G401 (cell line): ENCODE results near the gene OR5W2. TPM values are rescaled to one million over a fixed set of nuclear protein-coding genes. Genes with fewer than 3 reads are reported as not detected.
"Not testable (repeated sequence)": the region's sequence is repeated elsewhere in the genome, so short reads cannot be mapped to it uniquely, and the experiment has no call there.

Experiments
- DNase-seq: peaks from one replicate; pipeline ENCODE4 v3.0.0-alpha.2; 2015; ENCODE audit warnings: low spot score
- in situ Hi-C: cut with HindIII; loops from 2 replicates; pipeline ENCODE4 v1.10.0; 2016; ENCODE audit warnings: low sequenced_read_pairs, mixed read lengths
- total RNA-seq: library from RNA; depleted of rRNA; stranded (reverse); fragments of >200 nt; shearing (Covaris generic); gene quantifications from 2 replicates; pipeline ENCODE4 v1.2.3, GENCODE V29; 2014; rRNA removed

OR5W2 gene
- not detected in 2 replicates for total RNA-seq

- in situ Hi-C loops = no loop called here
- no peak for DNase-seq
Measured at GRCh38 chr11:55914482-55914881, at the start of gene OR5W2. OR5W2 (minus strand) TSS chr11:55914582; CDS start chr11:55914582, 0 bp downstream.

GRCh38 chr11:55956521-55956920, 42.1 kb upstream of the OR5W2 start:
- no peak for DNase-seq
- in situ Hi-C loops = no loop called here

DNA sequence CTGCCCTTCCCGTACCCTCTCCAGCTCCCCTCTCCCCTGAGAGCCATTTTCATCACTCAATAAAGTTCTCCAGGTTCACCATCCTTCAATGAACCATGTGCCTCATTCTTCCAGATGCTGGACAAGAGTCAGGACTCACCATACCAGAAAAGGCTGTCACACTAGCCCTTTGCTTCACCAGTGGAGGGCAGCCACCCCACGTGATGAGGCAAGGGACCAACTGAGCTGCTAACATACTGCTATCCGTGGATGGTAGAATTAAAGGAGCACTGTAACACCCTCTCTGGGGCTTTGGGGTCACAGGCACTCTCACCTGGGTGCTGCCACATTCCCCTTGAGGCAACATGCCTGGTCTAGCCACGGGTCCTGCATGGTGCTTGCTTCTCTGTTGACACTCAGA, 34.9 kb upstream of the OR5W2 start:
- no peak for DNase-seq
- in situ Hi-C loops = no loop called here

DNA sequence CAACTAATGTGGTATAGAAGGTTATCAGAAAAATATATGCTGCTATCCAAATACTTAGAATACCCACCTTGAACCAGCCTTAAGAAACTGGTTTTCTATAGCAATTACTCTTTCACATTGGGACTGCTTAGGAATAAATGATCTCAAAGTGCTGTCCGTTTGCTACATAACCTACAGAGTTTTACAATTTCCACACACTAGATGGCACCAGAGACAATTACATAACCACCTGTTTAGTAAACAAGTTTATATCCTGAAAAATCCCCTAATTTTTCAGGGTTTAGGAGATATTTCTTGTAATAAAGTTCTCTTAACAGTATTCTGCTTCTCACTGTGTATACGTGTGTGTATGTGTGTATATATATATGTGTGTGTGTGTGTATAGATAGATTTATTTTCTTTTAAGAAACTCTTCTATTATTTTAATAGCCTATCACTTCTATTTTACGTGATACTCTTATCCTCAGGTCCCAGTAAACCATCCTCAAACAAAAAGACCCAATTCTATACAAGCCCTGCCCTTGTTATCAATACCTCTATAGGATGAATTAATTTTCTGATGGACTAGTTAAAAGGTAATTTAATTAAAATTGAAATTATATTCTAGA, 28.5 kb upstream of the OR5W2 start:
- in situ Hi-C loops = no loop called here
- peak; percentile 23 for DNase-seq

DNA sequence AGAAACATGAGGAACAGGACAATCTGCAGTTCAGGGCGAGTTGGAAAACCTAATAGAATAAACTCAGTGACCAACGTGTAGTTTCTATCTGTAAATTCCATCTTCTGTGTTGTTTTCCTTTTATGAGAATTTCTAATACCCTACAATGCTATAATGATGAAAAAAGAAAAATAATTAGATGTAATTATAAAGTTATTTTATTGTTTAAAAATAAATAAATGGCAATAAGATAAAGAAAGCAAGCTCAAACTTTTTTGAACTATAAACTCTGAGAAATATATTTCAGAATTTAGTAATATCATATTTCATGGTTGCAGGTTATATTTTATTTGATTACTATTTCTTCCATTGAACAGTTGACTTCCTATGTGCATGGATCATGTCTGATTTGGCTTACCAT, 21.9 kb upstream of the OR5W2 start, which contains the start of gene OR5I1:
TSS of gene OR5I1 (minus strand) at position 101 of the 400 bp plus-strand sequence. CDS start at position 101, 0 bp downstream.
- in situ Hi-C loops = no loop called here
- no peak for DNase-seq

GRCh38 chr11:55920537-55920936, 6.2 kb upstream of the OR5W2 start:
- no peak for DNase-seq

GRCh38 chr11:55902308-55902707, 12.1 kb downstream of the OR5W2 start:
- in situ Hi-C loops = no loop called here
- no peak for DNase-seq

More at GRCh38 chr11:55920537-55920936, 6.2 kb upstream of the OR5W2 start:
- in situ Hi-C loops = no loop called here

GRCh38 chr11:55895216-55895615, 19.2 kb downstream of the OR5W2 start:
- in situ Hi-C loops = no loop called here
- no peak for DNase-seq

DNA sequence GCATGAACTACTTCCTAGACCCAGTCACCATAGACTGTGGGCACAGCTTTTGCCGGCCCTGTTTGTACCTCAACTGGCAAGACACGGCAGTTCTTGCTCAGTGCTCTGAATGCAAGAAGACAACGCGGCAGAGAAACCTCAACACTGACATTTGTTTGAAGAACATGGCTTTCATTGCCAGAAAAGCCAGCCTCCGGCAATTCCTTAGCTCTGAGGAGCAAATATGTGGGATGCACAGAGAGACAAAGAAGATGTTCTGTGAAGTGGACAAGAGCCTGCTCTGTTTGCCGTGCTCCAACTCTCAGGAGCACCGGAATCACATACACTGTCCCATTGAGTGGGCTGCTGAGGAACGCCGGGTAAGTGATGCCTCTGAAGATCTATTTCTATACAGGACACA, 28.9 kb downstream of the OR5W2 start:
- in situ Hi-C loops, DNase-seq: not testable (repeated sequence)

DNA sequence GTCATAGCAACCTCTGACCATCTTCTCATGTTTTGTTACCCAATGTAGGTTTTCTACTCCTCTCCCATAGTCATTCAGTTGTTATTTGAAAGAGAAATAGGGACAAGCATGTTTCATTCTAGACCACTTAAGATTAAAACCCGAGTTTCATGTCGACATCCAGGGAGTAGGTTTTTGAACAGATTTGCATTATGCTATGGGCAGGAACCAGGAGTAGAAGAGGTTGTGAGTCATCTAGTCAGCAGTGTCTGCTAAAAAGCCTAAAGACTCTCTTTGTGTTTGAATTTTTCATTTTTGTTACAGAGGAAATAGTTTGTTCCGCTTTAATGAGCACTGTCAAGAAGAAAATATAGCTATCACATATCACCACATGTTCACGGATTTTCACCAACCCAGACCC, 29.4 kb downstream of the OR5W2 start:
- in situ Hi-C loops, DNase-seq: not testable (repeated sequence)

DNA sequence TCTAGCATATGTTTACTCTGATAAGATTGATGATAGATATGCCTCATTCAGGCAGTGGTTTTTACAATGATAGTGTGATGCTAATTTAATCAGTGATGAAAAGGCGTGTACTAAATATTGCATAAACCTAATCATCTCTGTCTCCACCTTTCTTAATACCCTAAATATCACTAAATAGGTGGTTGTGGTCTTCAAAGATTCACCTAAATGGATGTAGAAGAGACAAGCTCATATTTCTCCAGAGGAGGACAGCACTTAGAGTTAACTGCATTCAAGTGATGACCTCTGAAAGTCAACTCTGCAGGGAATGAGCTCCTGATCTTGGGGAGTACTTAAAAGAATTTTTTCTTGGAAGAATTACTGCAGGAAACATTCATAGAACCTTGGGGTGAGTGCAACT, 31.4 kb downstream of the OR5W2 start, which contains the start of gene TRIM51:
TSS of gene TRIM51 (plus strand) at position 301 of the 400 bp plus-strand sequence. CDS start 2,132 bp downstream, outside the sequence.
- not testable (repeated sequence) for DNase-seq

DNA sequence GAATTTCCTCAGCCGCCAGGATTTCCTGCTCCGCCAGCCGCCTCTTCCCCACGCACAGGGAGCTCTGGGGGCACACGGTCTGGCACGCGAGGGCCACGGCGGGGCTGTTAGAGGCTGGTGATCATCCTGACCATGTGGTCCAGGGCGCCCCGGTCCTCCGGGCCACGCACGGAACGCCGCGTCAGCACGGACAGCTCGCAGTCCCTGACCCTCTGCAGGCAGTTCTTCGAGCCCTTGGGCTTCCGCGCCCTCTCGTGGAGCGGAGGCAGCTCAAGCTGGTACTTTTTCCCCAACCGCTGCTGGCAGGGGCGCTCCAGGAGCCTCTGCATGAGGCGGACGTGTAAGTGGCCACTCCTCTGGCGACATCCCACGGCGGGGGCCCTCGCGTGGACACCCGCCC, 41.2 kb downstream of the OR5W2 start:
- DNase-seq, in situ Hi-C loops: not testable (repeated sequence)

More for the DNA sequence above, 31.4 kb downstream of the OR5W2 start, which contains the start of gene TRIM51:
- in situ Hi-C loops = not testable (repeated sequence)

DNA sequence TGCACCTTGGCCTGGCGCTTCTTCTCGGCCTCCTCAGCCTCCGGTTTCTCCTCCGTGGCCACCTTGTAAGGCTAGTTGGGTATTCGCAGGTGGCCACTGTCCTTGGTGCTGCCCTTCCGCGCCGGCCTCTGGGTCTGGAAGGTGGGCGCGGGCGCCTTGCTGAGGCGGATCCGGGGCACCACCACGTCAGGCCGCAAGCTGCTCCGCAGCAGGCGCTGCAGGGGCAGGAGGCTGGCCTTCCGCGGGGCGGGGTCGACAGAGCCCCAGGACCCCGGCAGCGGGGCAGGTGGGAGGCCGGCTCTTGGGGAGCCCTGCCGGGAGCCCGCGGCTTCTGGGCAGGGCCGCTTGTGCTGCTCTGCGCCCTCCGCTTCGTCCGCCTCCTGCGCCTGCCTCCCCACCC, 41.7 kb downstream of the OR5W2 start:
- in situ Hi-C loops, DNase-seq: not testable (repeated sequence)

GRCh38 chr11:55867354-55867753, 47.0 kb downstream of the OR5W2 start:
- DNase-seq, in situ Hi-C loops: not testable (repeated sequence)

Other genes starting within 250 kb of the OR5W2 start
- gene OR5D13, start 141.1 kb downstream of the OR5W2 start, total RNA-seq = not detected in 2 replicates
- gene OR5D14, start 119.0 kb downstream of the OR5W2 start, total RNA-seq = not detected in 2 replicates
- not detected in 2 replicates for gene OR5L1, start 103.2 kb downstream of the OR5W2 start, total RNA-seq
- not detected in 2 replicates for gene OR5D18, start 95.0 kb downstream of the OR5W2 start, total RNA-seq
- not detected in 2 replicates for gene OR5L2, start 87.4 kb downstream of the OR5W2 start, total RNA-seq
- not detected in 2 replicates for gene OR5D16, start 75.8 kb downstream of the OR5W2 start, total RNA-seq
- gene TRIM51, start 31.3 kb downstream of the OR5W2 start, total RNA-seq = 0.18 TPM in 1 of 2 replicates, not detected in the other
- not detected in 2 replicates for gene OR5I1, start 21.8 kb upstream of the OR5W2 start, total RNA-seq
- gene OR10AG1, start 55.4 kb upstream of the OR5W2 start, total RNA-seq = not detected in 2 replicates
- gene OR5F1, start 80.0 kb upstream of the OR5W2 start, total RNA-seq = not detected in 2 replicates
- not detected in 2 replicates for gene OR5AS1, start 113.1 kb upstream of the OR5W2 start, total RNA-seq
- not detected in 2 replicates for gene OR8I2, start 178.7 kb upstream of the OR5W2 start, total RNA-seq
- gene OR8H2, start 189.1 kb upstream of the OR5W2 start, total RNA-seq = not detected in 2 replicates
- gene OR8H3, start 207.8 kb upstream of the OR5W2 start, total RNA-seq = not detected in 2 replicates
- not detected in 2 replicates for gene OR8J3, start 225.6 kb upstream of the OR5W2 start, total RNA-seq
- not detected in 2 replicates for gene OR8K5, start 245.7 kb upstream of the OR5W2 start, total RNA-seq